D721Med (cell line): ENCODE measurements around the gene LIMS2.

Source experiments
- DNase-seq: peaks from one replicate; pipeline ENCODE4 v3.0.0; 2011; ENCODE audit warnings: low spot score; ENCODE audit not compliant: insufficient read length
- FAIRE-seq: peaks from 2 replicates; lab custom pipeline; 2011; peaks lifted over from hg19 to GRCh38; lab: Jason Lieb, UNC
- CTCF ChIP-seq: IDR thresholded peaks from 2 replicates; pipeline ENCODE4 v1.5.1; 2012; ENCODE audit warnings: mild to moderate bottlenecking, control low read depth; ENCODE audit not compliant: insufficient read depth; ENCODE audit errors: missing control alignments

The LIMS2 gene

GRCh38 chr2:127670055-127670956 lies 5.0 kb downstream of the LIMS2 start:
- TF ChIP-seq CTCF: no peak
- FAIRE-seq (no peak), DNase-seq (peak; percentile 6)

DNA sequence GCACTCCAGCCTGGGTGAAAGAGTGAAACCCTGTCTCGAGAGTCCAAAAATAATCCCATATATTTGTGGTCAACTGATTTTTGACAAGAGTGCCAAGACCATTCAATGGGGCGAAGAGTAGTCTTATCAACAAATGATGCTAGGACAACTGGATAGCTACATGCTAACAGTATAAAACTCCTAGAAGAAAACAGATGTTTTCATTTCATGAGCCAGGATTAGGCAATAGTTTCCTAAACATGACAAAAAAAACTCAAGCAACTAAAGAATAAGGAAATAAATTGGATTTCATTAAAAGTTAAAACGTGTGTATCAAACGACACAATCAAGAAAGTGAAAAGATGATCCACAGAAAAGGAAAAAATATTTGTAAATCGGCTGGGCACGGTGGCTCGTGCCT lies 6.3 kb downstream of the LIMS2 start:
- DNase-seq (no peak), FAIRE-seq (no peak)
- no peak for TF ChIP-seq CTCF

GRCh38 chr2:127665267-127665893 lies 9.9 kb downstream of the LIMS2 start:
- no peak for DNase-seq
- TF ChIP-seq CTCF: no peak
- FAIRE-seq: no peak

- DNase-seq: no peak
- no peak for FAIRE-seq
- TF ChIP-seq CTCF: no peak
Observed at GRCh38 chr2:127664895-127665225, 10.5 kb downstream of the LIMS2 start.

- DNase-seq (no peak), FAIRE-seq (no peak)
- no peak for TF ChIP-seq CTCF
Observed at GRCh38 chr2:127664065-127664894, 11.1 kb downstream of the LIMS2 start.

- no peak for DNase-seq
- no peak for TF ChIP-seq CTCF
- no peak for FAIRE-seq
Observed at GRCh38 chr2:127663566-127664064, 11.7 kb downstream of the LIMS2 start.
